Measurements from ENCODE around the gene CTIF.

DNA sequence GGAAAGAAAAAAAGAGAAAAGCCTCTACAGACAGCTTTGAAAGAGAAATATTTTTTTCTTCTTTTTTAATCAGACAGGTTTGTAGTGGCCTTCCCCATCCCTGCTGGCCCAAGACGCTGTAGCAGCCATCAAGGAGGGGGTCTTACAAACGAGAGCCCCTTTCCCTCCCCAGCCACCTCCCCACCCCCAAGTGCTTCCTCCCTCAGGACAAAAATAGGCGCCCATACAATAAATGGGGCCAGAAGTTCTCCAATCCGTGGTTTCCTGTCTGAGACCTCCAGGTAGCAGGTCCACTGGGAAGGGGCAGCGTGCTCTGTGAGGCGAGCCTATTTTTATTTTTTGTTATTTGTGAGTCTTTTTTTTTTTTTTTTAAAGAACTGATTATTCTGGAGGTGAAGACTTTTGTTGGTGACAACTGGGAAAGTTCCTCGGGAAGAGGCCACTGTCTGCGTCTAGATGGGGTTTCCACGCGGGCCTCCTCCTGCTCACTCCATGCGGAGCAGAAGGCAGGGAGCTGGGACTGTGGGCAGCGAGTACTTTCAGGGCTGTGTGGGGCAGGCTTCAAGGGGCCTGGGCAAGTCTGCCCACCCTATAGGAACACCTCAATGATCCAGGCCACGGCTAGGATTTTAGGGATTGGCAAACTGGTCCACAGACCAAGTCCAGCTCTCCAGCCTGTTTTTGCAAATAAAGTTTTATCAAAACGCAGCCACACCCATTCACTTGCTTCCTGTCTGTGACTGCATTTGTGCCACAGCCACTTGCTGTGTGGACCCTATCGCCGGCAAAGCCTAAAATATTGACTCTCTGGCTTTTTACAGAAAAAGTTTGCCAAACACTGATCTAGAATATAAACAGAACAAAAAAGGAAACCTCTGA is 139.6 kb downstream of the CTIF start:
- TF ChIP-seq EZH2 (IDR thresholded peaks at IDR 0.05) (no peak), POLR2AphosphoS5 (IDR thresholded peaks at IDR 0.05; ENCODE audit: borderline replicate concordance, low read depth, low read length) (no peak)
